ENCODE data around the gene CD8B2.

CD8B2 gene

GRCh38 chr2:106530866-106531265 lies 43.7 kb downstream of the CD8B2 start:
- Histone ChIP-seq H3K4me1 (ENCODE audit: insufficient read depth, low read length, severe bottlenecking) (no peaks in the 10 kb centered on the region), H3K27me3 (ENCODE audit: insufficient read depth, low read length) (no peaks in the 10 kb centered on the region), H2AFZ (ENCODE audit: low read length) (no peak overlapping the region), H3K4me2 (ENCODE audit: low read length) (no peak overlapping the region), H3K27ac (ENCODE audit: low read depth, low read length, poor library complexity, severe bottlenecking) (no peak overlapping the region), H3K4me3 (ENCODE audit: low read depth, low read length, poor library complexity, severe bottlenecking) (no peak overlapping the region), H3K36me3 (ENCODE audit: insufficient read depth, low read length) (no peaks in the 10 kb centered on the region), H3K9ac (ENCODE audit: low read length) (no peak overlapping the region), H3K9me2 (ENCODE audit: low read depth, low read length) (no peaks in the 10 kb centered on the region), H3F3A (ENCODE audit: insufficient read depth, low read length) (no peaks in the 10 kb centered on the region), H3K79me2 (ENCODE audit: insufficient read depth, low read length) (no peaks in the 10 kb centered on the region), H3K9me3 (ENCODE audit: low read length) (no peaks in the 10 kb centered on the region), H4K20me1 (ENCODE audit: insufficient read depth, low read length) (no peaks in the 10 kb centered on the region)
- no peak for TF ChIP-seq EZH2 (IDR thresholded peaks at IDR 0.05; ENCODE audit: borderline replicate concordance, low read length)
- no peak for TF ChIP-seq CTCF (IDR thresholded peaks at IDR 0.05; ENCODE audit: low read length)

GRCh38 chr2:106531676-106532214 lies 44.6 kb downstream of the CD8B2 start:
- Histone ChIP-seq H3F3A (ENCODE audit: insufficient read depth, low read length) (no peaks in the 10 kb centered on the region), H3K4me3 (ENCODE audit: low read depth, low read length, poor library complexity, severe bottlenecking) (no peak overlapping the region), H3K27ac (ENCODE audit: low read depth, low read length, poor library complexity, severe bottlenecking) (no peak overlapping the region), H3K79me2 (ENCODE audit: insufficient read depth, low read length) (no peaks in the 10 kb centered on the region), H3K9ac (ENCODE audit: low read length) (no peak overlapping the region), H3K4me1 (ENCODE audit: insufficient read depth, low read length, severe bottlenecking) (peaks cover 6% of the 10 kb centered on the region), H3K4me2 (ENCODE audit: low read length) (no peak overlapping the region), H2AFZ (ENCODE audit: low read length) (no peak overlapping the region), H3K9me3 (ENCODE audit: low read length) (no peaks in the 10 kb centered on the region), H3K9me2 (ENCODE audit: low read depth, low read length) (no peaks in the 10 kb centered on the region), H4K20me1 (ENCODE audit: insufficient read depth, low read length) (no peaks in the 10 kb centered on the region), H3K27me3 (ENCODE audit: insufficient read depth, low read length) (no peaks in the 10 kb centered on the region), H3K36me3 (ENCODE audit: insufficient read depth, low read length) (no peaks in the 10 kb centered on the region)
- TF ChIP-seq CTCF (IDR thresholded peaks at IDR 0.05; ENCODE audit: low read length) (no peak), EZH2 (IDR thresholded peaks at IDR 0.05; ENCODE audit: borderline replicate concordance, low read length) (no peak)

GRCh38 chr2:106532236-106532635 lies 45.1 kb downstream of the CD8B2 start:
- Histone ChIP-seq H4K20me1 (ENCODE audit: insufficient read depth, low read length) (no peaks in the 10 kb centered on the region), H3K27ac (ENCODE audit: low read depth, low read length, poor library complexity, severe bottlenecking) (no peak overlapping the region), H3K4me1 (ENCODE audit: insufficient read depth, low read length, severe bottlenecking) (peaks cover 9% of the 10 kb centered on the region), H3K4me2 (ENCODE audit: low read length) (no peak overlapping the region), H3K4me3 (ENCODE audit: low read depth, low read length, poor library complexity, severe bottlenecking) (no peak overlapping the region), H3K36me3 (ENCODE audit: insufficient read depth, low read length) (no peaks in the 10 kb centered on the region), H3K9me3 (ENCODE audit: low read length) (no peaks in the 10 kb centered on the region), H3K9me2 (ENCODE audit: low read depth, low read length) (no peaks in the 10 kb centered on the region), H3K27me3 (ENCODE audit: insufficient read depth, low read length) (no peaks in the 10 kb centered on the region), H3F3A (ENCODE audit: insufficient read depth, low read length) (no peaks in the 10 kb centered on the region), H2AFZ (ENCODE audit: low read length) (no peak overlapping the region), H3K79me2 (ENCODE audit: insufficient read depth, low read length) (no peaks in the 10 kb centered on the region), H3K9ac (ENCODE audit: low read length) (no peak overlapping the region)
- TF ChIP-seq EZH2 (IDR thresholded peaks at IDR 0.05; ENCODE audit: borderline replicate concordance, low read length) (no peak), CTCF (IDR thresholded peaks at IDR 0.05; ENCODE audit: low read length) (no peak)
